ENCODE results near the gene MASP2.
A peak's percentile ranks its signal among the peaks of the same experiment; 100 is the strongest.
"Not testable (repeated sequence)": the region's sequence is repeated elsewhere in the genome, so short reads cannot be mapped to it uniquely, and the experiment has no call there.

Gene MASP2

GRCh38 chr1:11044086-11044848 is 2.8 kb downstream of the MASP2 start:
- H3K4me3 ChIP-seq (ENCODE audit: low read depth in 1 of 2, low read length in 2 of 2), result no peak overlapping the region
- no peaks in the 10 kb centered on the region for H3K4me1 ChIP-seq (ENCODE audit: insufficient read depth, low read length)

GRCh38 chr1:11042995-11043874 is 3.8 kb downstream of the MASP2 start:
- Histone ChIP-seq H3K36me3 (ENCODE audit: insufficient read depth, low read length) (no peaks in the 10 kb centered on the region), H3K27me3 (ENCODE audit: control insufficient read depth in 1 of 2, insufficient read depth in 2 of 2, low read length in 2 of 2) (no peaks in the 10 kb centered on the region), H3K27ac (ENCODE audit: low read depth, low read length) (no peak overlapping the region), H3K4me3 (ENCODE audit: low read depth in 1 of 2, low read length in 2 of 2) (no peak overlapping the region), H3K9me3 (ENCODE audit: low read length) (no peaks in the 10 kb centered on the region), H3K9ac (ENCODE audit: low read length) (no peak overlapping the region), H3K4me1 (ENCODE audit: insufficient read depth, low read length) (peaks cover 3% of the 10 kb centered on the region)

More at GRCh38 chr1:11044086-11044848, 2.8 kb downstream of the MASP2 start:
- H3K9ac ChIP-seq (ENCODE audit: low read length), result no peak overlapping the region
- no peak overlapping the region for H3K27ac ChIP-seq (ENCODE audit: low read depth, low read length)
- no peaks in the 10 kb centered on the region for H3K27me3 ChIP-seq (ENCODE audit: control insufficient read depth in 1 of 2, insufficient read depth in 2 of 2, low read length in 2 of 2)
- H3K9me3 ChIP-seq (ENCODE audit: low read length), result no peaks in the 10 kb centered on the region
- H3K36me3 ChIP-seq (ENCODE audit: insufficient read depth, low read length), result no peaks in the 10 kb centered on the region

GRCh38 chr1:11042065-11042464 is 5.0 kb downstream of the MASP2 start:
- Histone ChIP-seq H3K9ac (ENCODE audit: low read length) (no peak overlapping the region), H3K9me3 (ENCODE audit: low read length) (no peaks in the 10 kb centered on the region), H3K4me1 (ENCODE audit: insufficient read depth, low read length) (peaks cover 12% of the 10 kb centered on the region), H3K4me3 (ENCODE audit: low read depth in 1 of 2, low read length in 2 of 2) (no peak overlapping the region), H3K36me3 (ENCODE audit: insufficient read depth, low read length) (no peaks in the 10 kb centered on the region), H3K27ac (ENCODE audit: low read depth, low read length) (no peak overlapping the region), H3K27me3 (ENCODE audit: control insufficient read depth in 1 of 2, insufficient read depth in 2 of 2, low read length in 2 of 2) (no peaks in the 10 kb centered on the region)

DNA sequence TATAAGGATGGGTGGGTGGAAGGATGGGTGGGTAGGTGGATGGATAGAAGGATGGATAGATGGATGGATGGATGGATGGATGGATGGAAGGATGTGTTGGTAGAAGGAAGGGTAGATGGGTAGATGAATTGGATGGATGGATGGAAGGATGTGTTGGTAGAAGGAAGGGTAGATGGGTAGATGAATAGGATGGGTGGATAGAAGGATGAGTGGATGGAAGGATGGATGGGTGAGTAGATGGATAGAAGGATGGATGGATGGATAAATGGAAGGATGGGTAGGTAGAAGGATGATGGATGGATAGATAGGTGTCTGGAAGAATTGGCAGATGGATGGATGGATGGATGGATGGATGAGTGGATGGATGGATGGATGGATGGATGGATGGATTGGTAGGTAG is 6.0 kb downstream of the MASP2 start:
- no peak overlapping the region for H3K27ac ChIP-seq (ENCODE audit: low read depth, low read length)
- H3K4me3 ChIP-seq (ENCODE audit: low read depth in 1 of 2, low read length in 2 of 2), result no peak overlapping the region
- H3K27me3 ChIP-seq (ENCODE audit: control insufficient read depth in 1 of 2, insufficient read depth in 2 of 2, low read length in 2 of 2), result no peaks in the 10 kb centered on the region
- no peaks in the 10 kb centered on the region for H3K36me3 ChIP-seq (ENCODE audit: insufficient read depth, low read length)
- no peak overlapping the region for H3K9ac ChIP-seq (ENCODE audit: low read length)
- H3K4me1 ChIP-seq (ENCODE audit: insufficient read depth, low read length), result peaks cover 12% of the 10 kb centered on the region
- H3K9me3 ChIP-seq (ENCODE audit: low read length), result no peaks in the 10 kb centered on the region

- H3K9ac ChIP-seq (ENCODE audit: low read length), result not testable (repeated sequence)
These were observed 7.0 kb downstream of the MASP2 start for GRCh38 chr1:11040105-11040429.

GRCh38 chr1:11039351-11040104 is 7.5 kb downstream of the MASP2 start:
- H3K4me3 ChIP-seq (ENCODE audit: low read depth in 1 of 2, low read length in 2 of 2), result no peak overlapping the region
- H3K4me1 ChIP-seq (ENCODE audit: insufficient read depth, low read length), result peaks cover 12% of the 10 kb centered on the region
- H3K9me3 ChIP-seq (ENCODE audit: low read length), result no peaks in the 10 kb centered on the region
- H3K36me3 ChIP-seq (ENCODE audit: insufficient read depth, low read length), result no peaks in the 10 kb centered on the region
- no peak overlapping the region for H3K9ac ChIP-seq (ENCODE audit: low read length)
- no peaks in the 10 kb centered on the region for H3K27me3 ChIP-seq (ENCODE audit: control insufficient read depth in 1 of 2, insufficient read depth in 2 of 2, low read length in 2 of 2)
- no peak overlapping the region for H3K27ac ChIP-seq (ENCODE audit: low read depth, low read length)

More at GRCh38 chr1:11040105-11040429, 7.0 kb downstream of the MASP2 start:
- H3K27ac ChIP-seq (ENCODE audit: low read depth, low read length); H3K9me3 ChIP-seq (ENCODE audit: low read length); H3K27me3 ChIP-seq (ENCODE audit: control insufficient read depth in 1 of 2, insufficient read depth in 2 of 2, low read length in 2 of 2); H3K4me3 ChIP-seq (ENCODE audit: low read depth in 1 of 2, low read length in 2 of 2); H3K36me3 ChIP-seq (ENCODE audit: insufficient read depth, low read length): not testable (repeated sequence)
- peaks cover 12% of the 10 kb centered on the region for H3K4me1 ChIP-seq (ENCODE audit: insufficient read depth, low read length)

DNA sequence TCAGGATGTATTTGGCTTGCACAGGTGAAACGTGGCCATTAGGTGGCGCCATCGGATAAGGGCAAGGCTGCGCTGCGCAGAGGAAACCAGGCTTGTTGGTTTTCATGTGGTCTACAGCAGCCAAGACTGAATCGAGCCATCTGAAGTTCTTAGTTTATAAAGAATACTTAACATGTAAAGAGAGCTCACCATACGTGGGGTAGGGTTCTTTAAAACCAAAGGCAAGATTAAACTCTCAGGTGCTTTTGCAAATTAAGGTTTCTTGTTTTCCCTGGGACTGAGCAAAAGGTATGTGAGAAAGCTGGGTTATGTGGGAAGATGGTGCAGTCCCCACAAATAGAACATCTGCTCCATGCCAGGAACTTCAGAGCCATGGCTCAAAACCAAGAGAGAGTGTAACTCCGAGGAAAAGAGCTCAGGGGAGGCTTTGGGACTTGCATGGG is 9.3 kb downstream of the MASP2 start:
- peak overlapping the region in 1 of 2 donors; percentile 32 for H3K4me3 ChIP-seq (ENCODE audit: low read depth in 1 of 2, low read length in 2 of 2)
- no peak overlapping the region for H3K9ac ChIP-seq (ENCODE audit: low read length)
- no peaks in the 10 kb centered on the region for H3K9me3 ChIP-seq (ENCODE audit: low read length)
- H3K27ac ChIP-seq (ENCODE audit: low read depth, low read length), result no peak overlapping the region
- H3K4me1 ChIP-seq (ENCODE audit: insufficient read depth, low read length), result peaks cover 12% of the 10 kb centered on the region
- H3K27me3 ChIP-seq (ENCODE audit: control insufficient read depth in 1 of 2, insufficient read depth in 2 of 2, low read length in 2 of 2), result no peaks in the 10 kb centered on the region
- H3K36me3 ChIP-seq (ENCODE audit: insufficient read depth, low read length), result no peaks in the 10 kb centered on the region

- not testable (repeated sequence) for H3K36me3 ChIP-seq (ENCODE audit: insufficient read depth, low read length); H3K27ac ChIP-seq (ENCODE audit: low read depth, low read length); H3K4me3 ChIP-seq (ENCODE audit: low read depth in 1 of 2, low read length in 2 of 2); H3K9me3 ChIP-seq (ENCODE audit: low read length); H3K9ac ChIP-seq (ENCODE audit: low read length); H3K27me3 ChIP-seq (ENCODE audit: control insufficient read depth in 1 of 2, insufficient read depth in 2 of 2, low read length in 2 of 2)
- peaks cover 12% of the 10 kb centered on the region for H3K4me1 ChIP-seq (ENCODE audit: insufficient read depth, low read length)
These were observed 9.9 kb downstream of the MASP2 start for GRCh38 chr1:11037019-11037739.

DNA sequence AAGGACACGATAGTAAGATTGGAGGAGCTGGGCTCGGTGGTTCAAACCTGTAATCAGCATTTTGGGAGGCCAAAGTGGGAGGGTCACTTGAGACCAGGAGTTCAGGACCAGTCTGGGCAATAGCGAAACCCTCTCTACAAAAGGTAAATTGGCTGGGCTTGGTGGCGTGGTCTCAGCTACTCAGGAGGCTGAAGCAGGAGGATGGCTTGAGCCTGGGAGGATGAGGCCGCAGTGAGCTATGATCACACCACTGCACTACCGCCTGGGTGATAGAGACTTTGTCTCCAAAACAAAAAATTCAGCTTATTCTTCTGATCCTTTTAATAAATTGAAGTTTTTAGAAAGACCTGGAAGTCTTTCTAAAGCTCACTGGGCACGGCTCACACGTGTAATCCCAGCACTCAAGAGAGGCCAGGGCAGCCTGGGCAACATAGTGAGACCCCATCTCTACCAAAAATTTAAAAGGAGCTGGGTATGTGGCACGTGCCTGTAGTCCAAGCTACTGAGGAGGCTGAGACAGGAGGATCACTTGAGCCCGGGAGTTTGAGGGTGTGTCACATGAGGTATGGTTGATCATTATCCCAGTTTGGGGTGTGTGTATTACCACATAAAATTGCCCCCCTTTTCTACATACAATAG is 15.3 kb downstream of the MASP2 start:
- Histone ChIP-seq H3K9me3 (ENCODE audit: low read length) (no peaks in the 10 kb centered on the region), H3K27ac (ENCODE audit: low read depth, low read length) (no peak overlapping the region), H3K4me1 (ENCODE audit: insufficient read depth, low read length) (no peaks in the 10 kb centered on the region), H3K27me3 (ENCODE audit: control insufficient read depth in 1 of 2, insufficient read depth in 2 of 2, low read length in 2 of 2) (no peaks in the 10 kb centered on the region), H3K4me3 (ENCODE audit: low read depth in 1 of 2, low read length in 2 of 2) (no peak overlapping the region), H3K9ac (ENCODE audit: low read length) (no peak overlapping the region), H3K36me3 (ENCODE audit: insufficient read depth, low read length) (peaks cover 10% of the 10 kb centered on the region)

GRCh38 chr1:11030865-11031264 is 16.2 kb downstream of the MASP2 start:
- H3K4me1 ChIP-seq (ENCODE audit: insufficient read depth, low read length), result no peaks in the 10 kb centered on the region
- no peak overlapping the region for H3K27ac ChIP-seq (ENCODE audit: low read depth, low read length)
- no peak overlapping the region for H3K9ac ChIP-seq (ENCODE audit: low read length)
- no peaks in the 10 kb centered on the region for H3K27me3 ChIP-seq (ENCODE audit: control insufficient read depth in 1 of 2, insufficient read depth in 2 of 2, low read length in 2 of 2)
- no peaks in the 10 kb centered on the region for H3K9me3 ChIP-seq (ENCODE audit: low read length)
- peaks cover 19% of the 10 kb centered on the region for H3K36me3 ChIP-seq (ENCODE audit: insufficient read depth, low read length)
- no peak overlapping the region for H3K4me3 ChIP-seq (ENCODE audit: low read depth in 1 of 2, low read length in 2 of 2)
